ENCODE data around the gene AGXT.

The AGXT gene

DNA sequence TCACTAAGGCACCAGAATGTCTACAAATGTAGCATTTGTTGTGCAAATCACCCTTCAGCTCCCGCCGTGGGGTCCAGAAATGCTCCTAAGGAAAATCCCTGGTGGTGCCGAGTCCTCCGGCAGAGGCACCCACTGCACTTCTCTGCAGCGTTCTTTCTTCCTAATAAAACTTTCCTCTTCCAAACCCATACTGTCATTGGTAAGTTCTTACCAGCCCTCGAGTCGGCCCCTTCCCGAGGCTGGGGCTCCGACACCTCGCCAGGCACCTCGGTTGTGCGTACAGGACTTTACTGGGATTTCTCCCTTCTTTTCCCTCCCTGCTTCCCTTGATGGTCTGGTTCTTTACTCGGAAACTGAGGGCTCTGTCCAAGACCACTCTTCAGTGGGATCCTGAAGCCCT lies 10.3 kb upstream of the AGXT start:
- Histone ChIP-seq H3K4me2 (ENCODE audit: low read length) (no peak overlapping the region), H3K9me3 (replicated peaks; ENCODE audit: low read length) (peaks cover 2% of the 10 kb centered on the region), H3K4me3 (ENCODE audit: low read length) (no peak overlapping the region), H3K9ac (ENCODE audit: low read depth, low read length) (no peak overlapping the region), H3K4me1 (ENCODE audit: control insufficient read depth, insufficient read depth, low read length) (no peaks in the 10 kb centered on the region), H3K27me3 (ENCODE audit: control insufficient read depth, insufficient read depth, low read length) (peaks cover 48% of the 10 kb centered on the region), H3K36me3 (ENCODE audit: insufficient read depth, low read length) (no peaks in the 10 kb centered on the region)

- H3K4me1 ChIP-seq (ENCODE audit: control insufficient read depth, insufficient read depth, low read length), result no peaks in the 10 kb centered on the region
- peaks cover 53% of the 10 kb centered on the region for H3K27me3 ChIP-seq (ENCODE audit: control insufficient read depth, insufficient read depth, low read length)
- no peak overlapping the region for H3K4me2 ChIP-seq (ENCODE audit: low read length)
- H3K9ac ChIP-seq (ENCODE audit: low read depth, low read length), result no peak overlapping the region
- no peaks in the 10 kb centered on the region for H3K36me3 ChIP-seq (ENCODE audit: insufficient read depth, low read length)
- H3K9me3 ChIP-seq (replicated peaks; ENCODE audit: low read length), result peaks cover 2% of the 10 kb centered on the region
- H3K4me3 ChIP-seq (ENCODE audit: low read length), result no peak overlapping the region
Measured at GRCh38 chr2:240858871-240859270, 9.8 kb upstream of the AGXT start.

DNA sequence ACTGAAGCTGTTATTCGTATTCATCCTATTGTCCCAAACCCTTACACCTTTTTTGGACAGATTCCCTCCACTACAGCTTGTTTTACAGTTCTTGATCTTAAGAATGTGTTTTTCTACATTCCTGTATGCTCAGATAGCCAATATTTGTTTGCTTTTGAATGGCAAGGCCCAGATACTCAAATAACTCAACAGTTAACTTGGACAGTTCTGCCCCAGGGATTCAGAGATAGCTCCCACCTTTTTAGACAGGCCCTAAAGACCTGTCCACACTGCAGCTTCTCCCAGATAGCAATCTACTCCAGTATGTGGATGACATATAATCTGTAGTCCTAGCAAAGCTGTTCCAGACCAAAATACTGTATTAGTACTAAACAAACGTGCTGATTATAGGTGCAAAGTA lies 7.1 kb upstream of the AGXT start:
- Histone ChIP-seq H3K4me2 (ENCODE audit: low read length) (no peak overlapping the region), H3K27me3 (ENCODE audit: control insufficient read depth, insufficient read depth, low read length) (peaks cover 72% of the 10 kb centered on the region), H3K4me1 (ENCODE audit: control insufficient read depth, insufficient read depth, low read length) (no peaks in the 10 kb centered on the region), H3K4me3 (ENCODE audit: low read length) (no peak overlapping the region), H3K9me3 (replicated peaks; ENCODE audit: low read length) (no peaks in the 10 kb centered on the region), H3K36me3 (ENCODE audit: insufficient read depth, low read length) (no peaks in the 10 kb centered on the region), H3K9ac (ENCODE audit: low read depth, low read length) (no peak overlapping the region)

GRCh38 chr2:240864475-240864874 lies 4.1 kb upstream of the AGXT start:
- no peak overlapping the region for H3K4me2 ChIP-seq (ENCODE audit: low read length)
- no peak overlapping the region for H3K9ac ChIP-seq (ENCODE audit: low read depth, low read length)
- H3K4me1 ChIP-seq (ENCODE audit: control insufficient read depth, insufficient read depth, low read length), result no peaks in the 10 kb centered on the region
- no peaks in the 10 kb centered on the region for H3K9me3 ChIP-seq (replicated peaks; ENCODE audit: low read length)
- H3K4me3 ChIP-seq (ENCODE audit: low read length), result no peak overlapping the region
- no peaks in the 10 kb centered on the region for H3K36me3 ChIP-seq (ENCODE audit: insufficient read depth, low read length)
- peaks cover 66% of the 10 kb centered on the region for H3K27me3 ChIP-seq (ENCODE audit: control insufficient read depth, insufficient read depth, low read length)

DNA sequence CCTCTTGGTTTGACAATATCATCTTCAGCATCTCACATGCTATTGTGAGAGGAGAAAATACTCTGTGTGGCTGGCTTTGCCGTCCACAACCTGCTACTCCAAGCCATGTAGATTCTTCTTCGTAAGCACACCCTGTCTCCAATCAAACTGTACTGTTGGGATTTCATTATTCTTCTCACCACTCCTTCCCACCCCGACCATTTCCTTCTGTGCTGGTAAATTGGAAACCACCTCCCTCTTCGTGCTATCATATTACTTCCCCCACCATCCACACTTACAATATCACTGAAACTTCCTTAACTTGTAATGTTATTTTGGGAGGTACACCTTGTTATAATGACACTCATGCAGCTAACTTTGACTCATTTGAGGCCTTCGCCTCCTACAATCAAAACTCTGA lies 3.2 kb upstream of the AGXT start:
- no peak overlapping the region for H3K9ac ChIP-seq (ENCODE audit: low read depth, low read length)
- H3K4me2 ChIP-seq (ENCODE audit: low read length), result no peak overlapping the region
- no peaks in the 10 kb centered on the region for H3K9me3 ChIP-seq (replicated peaks; ENCODE audit: low read length)
- H3K27me3 ChIP-seq (ENCODE audit: control insufficient read depth, insufficient read depth, low read length), result peaks cover 70% of the 10 kb centered on the region
- no peaks in the 10 kb centered on the region for H3K4me1 ChIP-seq (ENCODE audit: control insufficient read depth, insufficient read depth, low read length)
- H3K36me3 ChIP-seq (ENCODE audit: insufficient read depth, low read length), result no peaks in the 10 kb centered on the region
- no peak overlapping the region for H3K4me3 ChIP-seq (ENCODE audit: low read length)

DNA sequence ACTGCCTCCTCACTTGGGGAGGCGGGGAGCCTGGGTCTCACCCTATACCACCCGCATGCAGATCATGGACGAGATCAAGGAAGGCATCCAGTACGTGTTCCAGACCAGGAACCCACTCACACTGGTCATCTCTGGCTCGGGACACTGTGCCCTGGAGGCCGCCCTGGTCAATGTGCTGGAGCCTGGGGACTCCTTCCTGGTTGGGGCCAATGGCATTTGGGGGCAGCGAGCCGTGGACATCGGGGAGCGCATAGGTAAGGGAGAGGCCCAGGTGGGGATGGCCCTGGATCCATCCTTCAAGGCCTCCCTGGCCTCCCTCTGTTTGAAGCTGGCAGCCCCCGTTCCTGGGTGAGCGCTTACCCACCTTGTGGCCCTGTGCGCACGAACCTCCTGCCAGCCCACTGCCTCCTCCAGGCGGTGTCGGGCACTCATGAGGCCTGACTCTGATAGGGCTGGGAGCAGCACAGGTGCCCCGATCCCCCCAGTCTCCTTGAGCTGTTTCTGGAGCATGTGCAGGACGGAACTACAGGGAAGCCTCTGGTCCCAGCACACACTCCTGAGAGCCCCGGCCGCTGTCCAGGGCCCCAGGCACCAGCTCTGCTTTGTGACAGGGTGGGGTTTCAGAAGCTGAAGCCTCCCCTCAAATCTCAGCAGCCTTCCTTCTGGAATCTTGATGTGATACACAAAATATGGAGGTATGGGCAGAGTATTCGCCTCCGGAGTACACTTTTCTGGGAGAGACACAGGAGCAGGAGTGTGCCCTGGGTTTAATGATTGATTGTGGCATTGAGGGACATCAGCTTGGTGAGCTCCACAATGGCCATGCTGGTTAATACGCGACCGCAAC lies 708 bp downstream of the AGXT start:
- Histone ChIP-seq H3K4me3 (ENCODE audit: low read length) (no peak overlapping the region), H3K4me1 (ENCODE audit: control insufficient read depth, insufficient read depth, low read length) (peaks cover 2% of the 10 kb centered on the region), H3K9me3 (replicated peaks; ENCODE audit: low read length) (no peaks in the 10 kb centered on the region), H3K4me2 (ENCODE audit: low read length) (no peak overlapping the region), H3K9ac (ENCODE audit: low read depth, low read length) (no peak overlapping the region), H3K27me3 (ENCODE audit: control insufficient read depth, insufficient read depth, low read length) (peaks cover 54% of the 10 kb centered on the region), H3K36me3 (ENCODE audit: insufficient read depth, low read length) (no peaks in the 10 kb centered on the region)

- H3K9me3 ChIP-seq (replicated peaks; ENCODE audit: low read length), result no peaks in the 10 kb centered on the region
- no peaks in the 10 kb centered on the region for H3K36me3 ChIP-seq (ENCODE audit: insufficient read depth, low read length)
- no peak overlapping the region for H3K4me3 ChIP-seq (ENCODE audit: low read length)
- H3K9ac ChIP-seq (ENCODE audit: low read depth, low read length), result no peak overlapping the region
- peaks cover 6% of the 10 kb centered on the region for H3K4me1 ChIP-seq (ENCODE audit: control insufficient read depth, insufficient read depth, low read length)
- H3K4me2 ChIP-seq (ENCODE audit: low read length), result no peak overlapping the region
- H3K27me3 ChIP-seq (ENCODE audit: control insufficient read depth, insufficient read depth, low read length), result peaks cover 50% of the 10 kb centered on the region
Measured at GRCh38 chr2:240869956-240870875, 1.6 kb downstream of the AGXT start.

DNA sequence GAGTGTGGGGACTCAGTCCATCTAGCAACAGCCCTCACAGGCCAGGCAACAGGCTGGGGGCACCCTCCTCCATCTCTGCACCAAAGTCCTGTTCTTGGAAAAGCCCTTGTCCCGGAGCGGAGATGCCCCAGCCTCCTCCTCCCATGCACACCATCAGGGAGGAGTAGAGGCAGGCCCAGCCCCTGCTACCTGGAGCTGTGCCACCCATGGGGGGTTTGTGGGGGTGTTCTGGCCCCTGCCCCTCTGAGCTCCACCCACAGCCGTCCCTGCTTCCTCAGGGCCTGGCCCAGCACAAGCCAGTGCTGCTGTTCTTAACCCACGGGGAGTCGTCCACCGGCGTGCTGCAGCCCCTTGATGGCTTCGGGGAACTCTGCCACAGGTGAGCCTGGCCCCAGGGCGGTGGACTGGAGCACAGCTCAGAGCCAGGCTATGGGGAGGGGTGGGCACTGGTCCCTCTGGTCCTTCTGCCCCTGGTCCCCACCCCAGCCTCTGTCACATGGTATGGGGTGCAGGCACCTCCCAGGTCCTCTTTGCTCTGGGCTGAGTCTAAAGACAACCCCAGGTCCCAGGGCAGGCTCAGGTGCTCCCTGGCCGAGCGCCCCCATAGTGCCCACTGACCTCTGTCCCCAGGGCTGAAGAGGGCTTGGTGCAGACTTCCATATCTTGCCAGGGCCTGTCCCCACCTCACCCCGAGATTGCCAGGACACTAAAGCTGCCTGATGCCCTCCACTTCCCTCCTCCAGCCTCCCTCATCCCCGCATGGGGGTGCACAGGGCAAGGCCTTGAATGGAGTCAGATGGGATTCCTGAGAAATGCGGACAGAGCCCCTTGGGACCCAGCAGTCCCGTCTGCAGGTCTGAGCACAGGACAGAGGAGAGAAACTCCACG lies 2.7 kb downstream of the AGXT start:
- no peak overlapping the region for H3K4me3 ChIP-seq (ENCODE audit: low read length)
- peaks cover 44% of the 10 kb centered on the region for H3K27me3 ChIP-seq (ENCODE audit: control insufficient read depth, insufficient read depth, low read length)
- H3K4me2 ChIP-seq (ENCODE audit: low read length), result no peak overlapping the region
- H3K9ac ChIP-seq (ENCODE audit: low read depth, low read length), result no peak overlapping the region
- H3K4me1 ChIP-seq (ENCODE audit: control insufficient read depth, insufficient read depth, low read length), result peaks cover 6% of the 10 kb centered on the region
- no peaks in the 10 kb centered on the region for H3K9me3 ChIP-seq (replicated peaks; ENCODE audit: low read length)
- no peaks in the 10 kb centered on the region for H3K36me3 ChIP-seq (ENCODE audit: insufficient read depth, low read length)

- no peaks in the 10 kb centered on the region for H3K36me3 ChIP-seq (ENCODE audit: insufficient read depth, low read length)
- H3K4me1 ChIP-seq (ENCODE audit: control insufficient read depth, insufficient read depth, low read length), result peaks cover 6% of the 10 kb centered on the region
- no peak overlapping the region for H3K4me2 ChIP-seq (ENCODE audit: low read length)
- peaks cover 35% of the 10 kb centered on the region for H3K27me3 ChIP-seq (ENCODE audit: control insufficient read depth, insufficient read depth, low read length)
- H3K4me3 ChIP-seq (ENCODE audit: low read length), result no peak overlapping the region
- H3K9me3 ChIP-seq (replicated peaks; ENCODE audit: low read length), result no peaks in the 10 kb centered on the region
- no peak overlapping the region for H3K9ac ChIP-seq (ENCODE audit: low read depth, low read length)
Measured at GRCh38 chr2:240872317-240873097, 3.9 kb downstream of the AGXT start.

DNA sequence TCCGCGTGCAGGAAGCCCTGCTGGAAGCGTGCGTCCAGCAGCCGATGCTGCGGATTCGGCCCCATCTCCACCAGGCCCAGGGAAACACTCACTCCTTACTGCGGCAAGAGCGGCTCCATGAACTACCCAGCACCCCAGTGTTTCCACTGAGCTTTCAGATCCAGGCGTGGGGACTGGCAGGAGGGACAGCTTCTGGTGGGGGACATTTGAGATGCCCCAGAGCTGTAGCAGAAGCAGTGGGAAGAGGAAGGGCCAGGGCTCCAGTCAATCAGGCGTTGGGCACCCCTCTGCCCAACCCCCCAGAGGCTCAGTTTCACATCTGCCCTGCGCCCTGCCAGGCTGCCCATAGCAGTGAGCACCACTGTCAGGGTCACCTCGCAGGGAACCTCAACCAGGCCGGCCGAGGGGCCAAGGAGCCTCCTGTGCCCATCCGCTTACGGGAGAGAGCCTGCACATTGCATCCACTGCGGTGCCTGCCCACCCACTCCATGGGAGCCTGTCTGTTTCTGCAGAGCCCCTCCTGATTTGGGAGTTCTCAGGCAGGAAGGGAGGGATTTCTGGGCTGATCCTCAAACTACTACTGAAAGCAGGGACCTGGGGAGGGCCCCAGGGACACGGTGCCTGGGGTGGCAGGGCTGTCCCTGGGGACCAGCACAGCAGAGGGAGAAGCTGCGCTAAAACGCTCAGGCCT lies 4.6 kb downstream of the AGXT start:
- Histone ChIP-seq H3K27me3 (ENCODE audit: control insufficient read depth, insufficient read depth, low read length) (peaks cover 31% of the 10 kb centered on the region), H3K4me1 (ENCODE audit: control insufficient read depth, insufficient read depth, low read length) (peaks cover 6% of the 10 kb centered on the region), H3K36me3 (ENCODE audit: insufficient read depth, low read length) (no peaks in the 10 kb centered on the region), H3K4me2 (ENCODE audit: low read length) (no peak overlapping the region), H3K9me3 (replicated peaks; ENCODE audit: low read length) (no peaks in the 10 kb centered on the region), H3K9ac (ENCODE audit: low read depth, low read length) (no peak overlapping the region), H3K4me3 (ENCODE audit: low read length) (no peak overlapping the region)

Data from skeletal muscle satellite cell (primary cell).